ENCODE measurements around the gene NANOS3. TPM values are rescaled to one million over a fixed set of nuclear protein-coding genes. Genes with fewer than 3 reads are reported as not detected.
A peak's percentile ranks its signal among the peaks of the same experiment; 100 is the strongest.

The NANOS3 gene
- total RNA-seq, 1 experiment from 2014 or later: 1.2 TPM

DNA sequence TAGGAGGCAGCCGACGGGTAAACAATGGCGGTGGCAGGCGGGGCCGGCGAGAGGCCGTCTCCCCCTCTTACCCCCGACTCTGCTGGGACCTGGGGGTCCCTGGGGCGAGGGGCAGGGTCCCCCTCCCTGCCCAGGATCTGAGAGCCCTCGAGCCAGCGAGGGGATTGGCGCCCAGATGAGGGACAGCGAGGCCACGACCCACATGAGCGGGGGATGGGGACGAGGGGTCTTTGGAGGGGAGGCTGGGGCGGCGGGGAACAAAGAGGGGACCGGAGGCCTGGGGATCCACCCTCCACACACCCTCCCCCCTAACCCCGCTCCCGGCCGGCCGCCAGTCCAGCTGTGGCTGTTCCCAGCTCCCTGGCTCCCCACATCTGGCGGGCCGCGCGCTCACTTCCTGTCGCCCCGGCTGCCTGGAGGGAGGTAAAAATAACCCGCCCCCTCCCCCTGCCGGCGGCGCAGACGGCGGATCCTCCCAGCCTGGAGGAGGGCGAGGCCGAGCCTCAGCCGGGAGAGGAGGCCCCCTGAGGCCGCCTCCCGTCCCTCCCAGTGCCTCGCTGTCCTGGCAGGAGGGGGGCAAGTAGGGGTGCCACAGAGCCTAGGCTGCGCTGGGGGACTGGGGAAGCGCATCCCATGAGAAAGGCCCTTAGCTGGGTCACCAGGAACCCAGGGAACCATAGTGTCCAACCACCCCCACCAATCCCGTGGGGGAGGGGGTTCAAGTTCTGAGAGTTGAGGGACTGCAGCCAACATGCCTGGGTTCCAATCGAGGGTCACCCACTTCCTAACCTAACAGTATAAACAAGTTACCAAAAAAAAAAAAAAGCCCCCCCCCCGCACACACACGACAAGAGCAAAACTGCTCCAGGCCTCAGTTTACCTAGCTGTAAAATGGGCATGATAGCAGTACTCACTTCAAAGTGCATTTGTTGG is 29.3 kb upstream of the NANOS3 start:
- DNase-seq: peak; percentile 88
- Mint-ChIP-seq H3K4me1 (ENCODE audit: low read depth, unreplicated experiment) (peaks cover 31% of the 10 kb centered on the region), H3K27ac (ENCODE audit: unreplicated experiment) (peak overlapping the region; percentile 98), H3K36me3 (ENCODE audit: insufficient read depth, unreplicated experiment) (peaks cover 78% of the 10 kb centered on the region), H3K9me3 (ENCODE audit: low read depth, unreplicated experiment) (no peaks in the 10 kb centered on the region), H3K4me3 (ENCODE audit: low read depth, unreplicated experiment) (peak overlapping the region; percentile 60), H3K27me3 (ENCODE audit: unreplicated experiment) (no peaks in the 10 kb centered on the region)
- TF ChIP-seq, protein P1, sequence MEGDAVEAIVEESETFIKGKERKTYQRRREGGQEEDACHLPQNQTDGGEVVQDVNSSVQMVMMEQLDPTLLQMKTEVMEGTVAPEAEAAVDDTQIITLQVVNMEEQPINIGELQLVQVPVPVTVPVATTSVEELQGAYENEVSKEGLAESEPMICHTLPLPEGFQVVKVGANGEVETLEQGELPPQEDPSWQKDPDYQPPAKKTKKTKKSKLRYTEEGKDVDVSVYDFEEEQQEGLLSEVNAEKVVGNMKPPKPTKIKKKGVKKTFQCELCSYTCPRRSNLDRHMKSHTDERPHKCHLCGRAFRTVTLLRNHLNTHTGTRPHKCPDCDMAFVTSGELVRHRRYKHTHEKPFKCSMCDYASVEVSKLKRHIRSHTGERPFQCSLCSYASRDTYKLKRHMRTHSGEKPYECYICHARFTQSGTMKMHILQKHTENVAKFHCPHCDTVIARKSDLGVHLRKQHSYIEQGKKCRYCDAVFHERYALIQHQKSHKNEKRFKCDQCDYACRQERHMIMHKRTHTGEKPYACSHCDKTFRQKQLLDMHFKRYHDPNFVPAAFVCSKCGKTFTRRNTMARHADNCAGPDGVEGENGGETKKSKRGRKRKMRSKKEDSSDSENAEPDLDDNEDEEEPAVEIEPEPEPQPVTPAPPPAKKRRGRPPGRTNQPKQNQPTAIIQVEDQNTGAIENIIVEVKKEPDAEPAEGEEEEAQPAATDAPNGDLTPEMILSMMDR (IDR thresholded peaks at IDR 0.05; ENCODE audit: unreplicated experiment): no peak
- intact Hi-C loops (cut with micrococcal nuclease; ENCODE audit: unreplicated experiment): no loop called here
- BruUV-seq (replicated peaks): no TSS peak
- CTCF ChIA-PET: interaction anchor here (1.9 kb wide), 1 partner anchor 73 kb away, joined by 13 read pairs; the partner anchor contains the start of gene C19orf53

DNA sequence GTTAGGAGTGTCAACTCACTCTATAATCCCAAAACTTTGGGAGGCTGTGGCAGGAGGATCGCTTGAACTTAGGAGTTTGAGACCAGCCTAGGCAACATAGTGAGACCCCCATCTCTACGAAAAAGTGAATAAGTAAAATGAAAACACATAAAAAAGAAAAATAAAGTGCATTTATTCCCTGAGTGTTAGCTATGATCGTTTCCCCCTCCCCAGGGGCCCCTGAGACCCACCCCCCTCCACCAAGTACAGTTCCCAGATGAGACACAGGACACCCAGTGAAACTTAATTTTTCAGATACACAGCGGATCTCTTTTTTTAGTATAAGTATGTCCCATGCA is 28.6 kb upstream of the NANOS3 start:
- intact Hi-C loops (cut with micrococcal nuclease; ENCODE audit: unreplicated experiment): no loop called here
- peaks cover 72% of the 10 kb centered on the region for H3K36me3 Mint-ChIP-seq (ENCODE audit: insufficient read depth, unreplicated experiment)
- H3K9me3 Mint-ChIP-seq (ENCODE audit: low read depth, unreplicated experiment): no peaks in the 10 kb centered on the region
- peak overlapping the region; percentile 97 for H3K27ac Mint-ChIP-seq (ENCODE audit: unreplicated experiment)
- CTCF ChIA-PET: no interaction called here
- peaks cover 31% of the 10 kb centered on the region for H3K4me1 Mint-ChIP-seq (ENCODE audit: low read depth, unreplicated experiment)
- H3K4me3 Mint-ChIP-seq (ENCODE audit: low read depth, unreplicated experiment): no peak overlapping the region
- TF ChIP-seq, protein P1 (IDR thresholded peaks at IDR 0.05; ENCODE audit: unreplicated experiment): no peak
- no TSS peak for BruUV-seq (replicated peaks)
- H3K27me3 Mint-ChIP-seq (ENCODE audit: unreplicated experiment): no peaks in the 10 kb centered on the region
- no peak for DNase-seq

DNA sequence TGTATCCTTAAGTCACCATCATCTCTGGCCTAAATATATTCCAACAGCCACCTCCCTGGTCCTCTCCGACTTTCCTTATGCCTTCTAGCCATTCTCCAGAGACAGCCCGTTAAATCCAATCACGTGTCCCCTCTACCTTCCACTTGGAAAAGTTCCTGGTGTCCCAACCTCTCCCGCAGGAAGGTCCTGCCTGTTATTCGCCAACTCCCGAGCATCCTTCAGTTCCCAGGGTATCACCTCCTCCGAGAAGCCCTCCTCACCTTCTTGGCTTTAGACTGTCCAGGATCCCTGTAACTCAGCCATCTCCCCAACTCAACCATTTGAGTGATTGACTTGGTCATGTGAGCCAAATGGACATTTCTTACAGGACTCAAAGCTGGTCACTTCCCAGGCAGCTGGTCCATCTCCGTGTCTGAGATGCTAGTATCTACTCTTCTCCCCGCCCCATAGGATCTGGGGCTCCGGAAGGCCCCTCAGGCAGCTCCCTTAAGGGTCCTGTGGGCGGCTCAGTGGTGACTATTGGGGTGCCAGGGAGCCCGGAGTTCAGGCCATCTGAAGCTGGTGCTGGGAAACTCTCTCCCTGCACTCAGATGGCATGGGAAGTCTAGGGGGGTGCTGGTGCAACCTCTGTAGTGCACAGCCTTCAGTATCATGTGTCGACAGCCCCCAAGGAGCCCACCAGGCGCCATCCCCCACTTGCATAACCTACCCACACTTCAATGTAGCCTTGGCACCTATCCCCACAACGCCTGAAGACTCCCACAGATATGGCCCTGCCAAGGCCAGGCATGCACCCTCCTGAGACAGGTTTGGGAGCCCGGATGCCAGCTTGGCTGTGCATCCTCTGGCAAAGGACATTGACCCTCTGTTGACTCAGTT is 27.9 kb upstream of the NANOS3 start:
- H3K4me1 Mint-ChIP-seq (ENCODE audit: low read depth, unreplicated experiment): peaks cover 31% of the 10 kb centered on the region
- intact Hi-C loops (cut with micrococcal nuclease; ENCODE audit: unreplicated experiment): no loop called here

More for the DNA sequence above, 27.9 kb upstream of the NANOS3 start:
- Mint-ChIP-seq H3K36me3 (ENCODE audit: insufficient read depth, unreplicated experiment) (peaks cover 70% of the 10 kb centered on the region), H3K9me3 (ENCODE audit: low read depth, unreplicated experiment) (no peaks in the 10 kb centered on the region), H3K4me3 (ENCODE audit: low read depth, unreplicated experiment) (peak overlapping the region; percentile 8), H3K27me3 (ENCODE audit: unreplicated experiment) (no peaks in the 10 kb centered on the region), H3K27ac (ENCODE audit: unreplicated experiment) (peak overlapping the region; percentile 97)
- no TSS peak for BruUV-seq (replicated peaks)
- TF ChIP-seq, protein P1 (IDR thresholded peaks at IDR 0.05; ENCODE audit: unreplicated experiment): no peak
- CTCF ChIA-PET: no interaction called here
- DNase-seq: no peak
